GM19452 (cell line): ENCODE data around the gene GMEB2.
"Not testable (repeated sequence)": the region's sequence is repeated elsewhere in the genome, so short reads cannot be mapped to it uniquely, and the experiment has no call there.

Experiments
- ATAC-seq: cut with Tn5 transposase; IDR thresholded peaks from one replicate; pipeline ENCODE4 v1.9.1; 2021; ENCODE audit not compliant: unreplicated experiment

Gene GMEB2

DNA sequence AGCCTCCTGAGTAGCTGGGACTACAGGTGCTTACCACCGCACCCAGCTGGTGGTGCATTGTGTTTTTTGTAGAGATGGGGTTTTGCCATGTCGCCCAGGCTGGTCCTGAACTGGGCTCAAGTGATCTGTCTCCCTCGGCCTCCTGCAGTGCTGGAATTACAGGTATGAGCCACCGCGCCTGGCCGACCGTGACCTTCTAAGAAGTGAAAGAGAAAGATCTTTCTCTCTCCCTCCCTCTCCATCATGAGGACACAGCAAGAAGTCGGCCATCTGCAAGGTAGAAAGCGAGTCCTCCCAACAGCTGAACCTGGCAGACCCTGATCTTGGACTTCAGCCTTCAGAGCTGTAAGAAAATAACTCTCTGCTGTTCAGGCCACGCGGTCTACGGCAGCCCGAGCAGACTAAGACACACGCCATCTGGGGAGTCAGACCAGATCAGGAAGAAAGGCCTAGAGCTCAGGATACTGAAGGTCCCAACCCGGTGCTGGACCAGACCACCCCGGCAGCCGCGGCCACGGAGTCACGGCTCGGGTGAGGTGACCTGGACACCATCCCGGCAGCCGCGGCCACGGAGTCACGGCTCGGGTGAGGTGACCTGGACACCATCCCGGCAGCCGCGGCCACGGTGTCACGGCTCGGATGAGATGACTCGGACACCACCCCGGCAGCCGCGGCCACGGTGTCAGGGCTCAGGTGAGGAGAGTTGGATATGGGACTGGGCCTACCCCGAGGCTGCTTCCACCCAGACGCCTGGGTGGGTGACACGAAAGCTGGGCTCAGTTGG, 9.6 kb downstream of the GMEB2 start:
- ATAC-seq, result no peak

DNA sequence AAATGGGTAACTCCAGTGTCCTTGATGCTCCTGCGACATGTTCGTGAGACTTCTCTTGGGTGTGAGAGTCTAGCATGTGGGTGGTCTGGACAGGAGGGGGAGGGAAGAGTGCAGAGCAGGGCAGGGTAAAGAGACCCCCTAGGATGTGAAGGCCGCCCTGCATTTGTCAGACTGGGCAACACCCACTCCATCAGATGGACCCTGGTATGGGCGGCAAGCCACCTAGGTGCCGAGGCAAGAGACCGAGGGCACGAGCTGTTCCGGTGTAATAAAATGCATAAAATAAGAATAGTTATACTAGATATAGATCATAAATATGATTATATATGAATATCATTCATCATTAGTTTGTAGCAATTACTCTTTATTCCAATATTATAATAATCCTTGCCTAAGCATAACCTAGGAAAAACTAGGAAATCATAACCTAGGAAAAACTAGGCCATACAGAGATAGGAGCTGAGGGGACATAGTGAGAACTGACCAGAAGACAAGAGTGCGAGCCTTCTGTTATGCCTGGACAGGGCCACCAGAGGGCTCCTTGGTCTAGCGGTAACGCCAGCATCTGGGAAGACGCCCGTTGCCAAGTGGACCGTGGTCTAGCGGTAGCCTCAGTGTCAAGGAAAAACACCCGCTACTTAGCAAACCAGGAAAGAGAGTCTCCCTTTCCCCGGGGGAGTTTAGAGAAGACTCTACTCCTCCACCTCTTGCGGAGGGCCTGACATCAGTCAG, 12.9 kb downstream of the GMEB2 start:
- not testable (repeated sequence) for ATAC-seq

DNA sequence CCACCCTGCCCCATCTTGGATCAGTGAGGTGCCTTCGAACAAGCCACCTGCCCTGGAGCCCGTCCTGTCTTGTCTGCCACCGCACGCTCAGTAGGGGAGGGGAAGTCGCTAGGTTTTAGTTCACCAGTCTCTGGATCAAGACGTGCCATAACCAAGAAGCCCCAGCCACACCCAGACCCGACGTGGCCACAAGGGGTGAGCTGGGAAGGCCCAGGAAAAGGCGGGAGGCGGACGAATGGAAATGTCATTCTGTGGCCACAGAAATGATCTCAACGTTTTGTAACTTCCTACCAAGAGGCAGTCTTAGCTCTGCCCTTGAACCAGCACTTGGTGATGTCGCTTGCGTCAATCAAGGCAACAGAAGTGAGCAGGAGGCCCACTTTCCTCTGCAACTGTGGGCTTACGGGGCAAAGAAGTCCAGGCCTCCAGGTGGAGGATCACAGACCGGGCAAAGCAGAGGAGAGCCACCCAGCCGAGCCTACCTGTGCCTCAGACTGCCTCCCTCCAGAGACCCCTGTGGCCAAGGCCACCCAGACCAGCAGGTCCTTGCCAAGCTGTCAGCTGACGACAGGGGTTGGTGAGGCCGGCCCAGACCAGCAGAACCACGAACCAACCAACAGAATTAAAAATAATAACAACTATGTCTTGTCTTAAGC, 14.5 kb downstream of the GMEB2 start:
- no peak for ATAC-seq

DNA sequence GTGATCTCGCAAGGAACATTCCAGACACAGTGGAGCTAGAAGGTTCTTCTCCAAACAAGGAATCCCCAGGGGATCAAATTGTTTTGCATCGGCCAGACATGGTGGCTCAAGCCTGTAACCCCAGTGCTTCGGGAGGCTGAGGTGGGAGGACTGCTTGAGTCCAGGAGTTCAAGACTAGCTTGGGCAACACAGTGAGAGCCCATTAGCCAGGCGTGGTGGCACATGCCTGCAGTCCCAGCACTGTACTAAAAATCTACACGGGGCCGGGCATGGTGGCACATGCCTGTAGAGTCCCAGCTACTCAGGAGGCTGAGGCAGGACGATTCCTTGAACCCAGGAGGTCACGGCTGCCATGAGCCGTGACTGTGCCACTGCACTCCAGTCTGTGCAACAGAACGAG, 15.3 kb downstream of the GMEB2 start:
- ATAC-seq, result no peak

- ATAC-seq, result no peak
These were observed 16.1 kb downstream of the GMEB2 start for GRCh38 chr20:63610581-63611435.

DNA sequence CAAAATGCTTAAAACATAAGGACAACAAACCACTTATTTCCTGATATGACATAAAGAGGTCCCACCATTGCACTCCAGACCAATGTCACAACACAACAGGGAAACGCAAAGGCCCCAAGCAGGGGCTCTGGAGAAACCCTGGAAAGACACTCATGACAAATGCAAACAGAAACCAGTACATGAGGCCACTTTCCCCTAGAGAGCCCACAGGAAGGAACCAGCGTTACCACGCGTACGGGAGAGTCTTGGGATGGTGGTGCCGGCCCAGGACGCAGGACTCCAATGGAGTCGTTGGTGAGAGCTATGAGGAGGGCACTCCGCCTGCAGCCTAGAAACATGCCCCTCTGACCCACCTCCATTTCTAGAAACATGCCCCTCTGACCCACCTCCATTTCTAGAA, 20.2 kb downstream of the GMEB2 start:
- no peak for ATAC-seq

GRCh38 chr20:63602321-63602720, 24.6 kb downstream of the GMEB2 start:
- ATAC-seq, result no peak

DNA sequence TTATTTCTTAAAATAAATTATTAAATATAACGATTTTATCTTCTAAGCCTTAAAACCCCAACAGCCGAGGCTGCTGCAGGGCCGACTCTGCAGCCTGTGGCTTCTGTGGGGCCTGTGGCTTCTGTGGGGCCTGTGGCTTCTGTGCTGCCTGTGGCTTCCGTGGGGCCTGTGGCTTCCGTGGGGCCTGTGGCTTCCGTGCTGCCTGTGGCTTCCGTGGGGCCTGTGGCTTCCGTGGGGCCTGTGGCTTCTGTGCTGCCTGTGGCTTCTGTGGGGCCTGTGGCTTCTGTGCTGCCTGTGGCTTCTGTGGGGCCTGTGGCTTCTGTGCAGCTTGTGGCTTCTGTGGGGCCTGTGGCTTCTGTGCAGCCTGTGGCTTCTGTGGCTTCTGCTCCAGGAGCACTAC, 25.2 kb downstream of the GMEB2 start:
- not testable (repeated sequence) for ATAC-seq

GRCh38 chr20:63599396-63600050, 27.4 kb downstream of the GMEB2 start:
- ATAC-seq, result no peak

- ATAC-seq, result no peak
These were observed 28.2 kb downstream of the GMEB2 start for GRCh38 chr20:63598479-63599395.

DNA sequence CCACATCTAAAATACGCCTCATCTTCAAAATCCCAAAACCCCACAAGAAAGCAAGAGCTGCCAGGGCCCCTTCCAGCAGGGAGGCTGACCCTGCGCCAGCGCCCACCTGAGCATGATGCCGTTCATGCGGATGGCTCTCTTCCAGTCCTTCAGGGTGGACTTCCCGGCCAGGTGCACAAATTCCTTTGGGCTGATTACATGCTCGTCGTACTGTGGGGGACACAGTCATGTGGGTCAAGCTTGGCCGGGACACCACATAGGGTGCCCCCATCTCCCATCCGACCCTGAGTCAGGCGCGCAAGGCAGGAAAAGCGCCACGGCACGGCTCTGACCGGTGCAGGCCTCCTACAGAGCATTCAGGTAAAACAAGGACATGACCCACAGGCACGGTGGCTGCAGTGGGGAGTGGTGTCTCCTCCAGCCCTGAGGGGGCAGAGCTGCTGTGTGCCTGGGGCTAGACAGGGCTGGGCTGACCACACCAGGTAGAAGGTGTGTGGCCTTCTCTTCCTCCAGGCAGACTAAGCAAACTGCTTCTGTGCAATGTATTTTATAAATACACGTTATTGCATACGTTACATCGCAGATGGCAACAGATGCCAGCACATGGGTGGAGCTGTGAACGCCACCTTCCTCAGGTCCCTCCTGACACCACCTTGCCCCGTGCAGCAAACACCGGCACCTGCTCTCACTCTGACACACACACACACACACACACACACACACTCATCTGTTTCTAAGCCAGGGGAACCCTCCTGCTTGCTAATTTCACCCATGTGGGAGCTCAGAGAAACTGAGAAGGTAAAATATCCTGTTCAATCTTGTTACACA, 29.0 kb downstream of the GMEB2 start:
- ATAC-seq, result no peak

DNA sequence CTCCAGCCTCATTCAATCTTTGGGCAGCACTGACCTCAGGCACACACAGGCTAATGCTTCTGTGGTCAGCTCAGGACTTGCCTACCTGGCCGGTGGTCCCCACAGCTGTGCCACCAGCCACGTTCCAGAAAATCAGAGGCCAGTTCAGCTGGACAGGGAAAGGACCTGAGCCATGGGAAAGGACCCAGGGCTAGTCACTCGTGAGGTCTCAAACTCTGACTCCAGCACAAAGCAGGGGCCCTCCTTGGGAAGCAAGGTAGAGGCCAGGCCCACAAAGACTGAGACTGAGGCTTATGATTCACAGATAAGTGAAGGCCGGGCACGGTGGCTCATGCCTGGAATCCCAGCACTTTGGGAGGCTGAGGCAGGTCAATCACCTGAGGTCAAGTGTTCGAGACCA, 30.5 kb downstream of the GMEB2 start:
- no peak for ATAC-seq

GRCh38 chr20:63595416-63596127, 31.3 kb downstream of the GMEB2 start:
- no peak for ATAC-seq

GRCh38 chr20:63594043-63594561, 32.8 kb downstream of the GMEB2 start:
- no peak for ATAC-seq

DNA sequence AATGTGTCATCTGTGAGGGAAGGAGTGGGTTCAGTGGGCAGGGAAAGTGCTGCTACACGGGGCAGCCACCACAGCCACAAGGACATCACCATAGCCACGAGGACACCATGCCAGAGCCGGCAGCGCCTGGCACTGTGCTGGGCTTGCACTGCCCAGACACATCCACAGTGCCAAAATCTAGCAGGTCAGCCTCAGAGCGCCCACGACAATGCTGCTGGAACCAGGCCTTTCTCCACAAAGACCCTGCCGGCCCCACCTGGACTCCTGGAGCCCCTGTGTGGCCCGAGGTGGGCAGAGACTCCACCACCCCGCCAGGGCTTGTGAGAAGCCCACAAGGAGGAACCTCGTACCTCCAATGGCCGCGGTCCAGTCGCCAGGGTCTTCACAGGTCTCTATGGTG, 34.2 kb downstream of the GMEB2 start:
- no peak for ATAC-seq

- no peak for ATAC-seq
These were observed 35.0 kb downstream of the GMEB2 start for GRCh38 chr20:63591786-63592355.

DNA sequence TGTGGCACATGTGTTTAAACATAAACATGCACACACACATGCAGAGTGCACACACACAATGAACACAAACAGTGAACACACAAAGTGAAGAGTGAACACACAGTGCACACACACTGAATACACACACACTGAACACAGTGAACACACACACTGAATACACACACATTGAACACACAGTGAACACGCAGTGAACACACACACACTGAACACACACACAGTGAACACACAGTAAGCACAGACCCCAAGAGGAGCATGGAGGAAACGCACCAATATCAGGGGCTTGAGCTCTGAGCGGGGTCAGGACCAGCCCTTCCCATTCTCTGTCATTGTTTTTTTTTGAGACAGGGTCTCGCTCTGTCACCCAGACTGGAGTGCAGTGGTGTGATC, 35.8 kb downstream of the GMEB2 start:
- ATAC-seq, result no peak
